HG03175 (cell line): ENCODE data around the gene CELF2.

Experiments used
- ATAC-seq: cut with Tn5 transposase; IDR thresholded peaks from one replicate; pipeline ENCODE4 v1.9.1; 2021; ENCODE audit warnings: mild to moderate bottlenecking, moderate library complexity; ENCODE audit not compliant: unreplicated experiment

CELF2 gene

GRCh38 chr10:11213137-11213536 lies 195.5 kb downstream of the CELF2 start:
- ATAC-seq = no peak

- ATAC-seq = no peak
Observed at GRCh38 chr10:11214407-11214806, 196.7 kb downstream of the CELF2 start.

GRCh38 chr10:11215471-11215870 lies 197.8 kb downstream of the CELF2 start:
- ATAC-seq = no peak

- ATAC-seq = no peak
Observed at GRCh38 chr10:11217521-11217920, 199.8 kb downstream of the CELF2 start.

GRCh38 chr10:11218395-11218794 lies 200.7 kb downstream of the CELF2 start:
- ATAC-seq = no peak

GRCh38 chr10:11219431-11219830 lies 201.8 kb downstream of the CELF2 start:
- no peak for ATAC-seq

GRCh38 chr10:11223081-11223480 lies 205.4 kb downstream of the CELF2 start:
- no peak for ATAC-seq

GRCh38 chr10:11223507-11224140 lies 206.0 kb downstream of the CELF2 start:
- no peak for ATAC-seq

- no peak for ATAC-seq
Observed at GRCh38 chr10:11224321-11224720, 206.6 kb downstream of the CELF2 start.

- no peak for ATAC-seq
Observed at GRCh38 chr10:11224792-11225416, 207.2 kb downstream of the CELF2 start.

GRCh38 chr10:11225935-11226334 lies 208.3 kb downstream of the CELF2 start:
- ATAC-seq = peak; percentile 50

- ATAC-seq = peak; percentile 60
Observed at GRCh38 chr10:11227103-11227502, 209.4 kb downstream of the CELF2 start.

- ATAC-seq = no peak
Observed at GRCh38 chr10:11229893-11230292, 212.2 kb downstream of the CELF2 start.

GRCh38 chr10:11230498-11231167 lies 213.0 kb downstream of the CELF2 start:
- ATAC-seq = no peak

GRCh38 chr10:11231285-11231684 lies 213.6 kb downstream of the CELF2 start:
- ATAC-seq = no peak

- no peak for ATAC-seq
Observed at GRCh38 chr10:11232222-11232961, 214.7 kb downstream of the CELF2 start.

GRCh38 chr10:11234857-11235531 lies 217.3 kb downstream of the CELF2 start:
- ATAC-seq = no peak

GRCh38 chr10:11235771-11236170 lies 218.1 kb downstream of the CELF2 start:
- ATAC-seq = peak; percentile 9

GRCh38 chr10:11236234-11236633 lies 218.6 kb downstream of the CELF2 start:
- peak; percentile 72 for ATAC-seq

- ATAC-seq = peak; percentile 46
Observed at GRCh38 chr10:11237571-11237970, 219.9 kb downstream of the CELF2 start.

GRCh38 chr10:11238893-11239292 lies 221.2 kb downstream of the CELF2 start:
- no peak for ATAC-seq
